Retinal pigment epithelial cell (primary cell): Measurements from ENCODE around the gene ASB16.
A peak's percentile ranks its signal among the peaks of the same experiment; 100 is the strongest.

ENCODE experiments used
- DNase-seq: peaks from one replicate; pipeline ENCODE4 v3.0.0-alpha.2; 2010; ENCODE audit warnings: low read depth
- H3K4me3 ChIP-seq: 2 replicates; pipeline ENCODE4 v1.5.1; 2011; ENCODE audit warnings: mild to moderate bottlenecking, low read length, control low read depth, moderate library complexity
- TF ChIP-seq, protein P1 (sequence below): conservative IDR thresholded peaks from 2 replicates; pipeline ENCODE4 v1.5.1; 2011; ENCODE audit warnings: low read depth, low read length, control low read depth, inconsistent platforms

ASB16 gene

DNA sequence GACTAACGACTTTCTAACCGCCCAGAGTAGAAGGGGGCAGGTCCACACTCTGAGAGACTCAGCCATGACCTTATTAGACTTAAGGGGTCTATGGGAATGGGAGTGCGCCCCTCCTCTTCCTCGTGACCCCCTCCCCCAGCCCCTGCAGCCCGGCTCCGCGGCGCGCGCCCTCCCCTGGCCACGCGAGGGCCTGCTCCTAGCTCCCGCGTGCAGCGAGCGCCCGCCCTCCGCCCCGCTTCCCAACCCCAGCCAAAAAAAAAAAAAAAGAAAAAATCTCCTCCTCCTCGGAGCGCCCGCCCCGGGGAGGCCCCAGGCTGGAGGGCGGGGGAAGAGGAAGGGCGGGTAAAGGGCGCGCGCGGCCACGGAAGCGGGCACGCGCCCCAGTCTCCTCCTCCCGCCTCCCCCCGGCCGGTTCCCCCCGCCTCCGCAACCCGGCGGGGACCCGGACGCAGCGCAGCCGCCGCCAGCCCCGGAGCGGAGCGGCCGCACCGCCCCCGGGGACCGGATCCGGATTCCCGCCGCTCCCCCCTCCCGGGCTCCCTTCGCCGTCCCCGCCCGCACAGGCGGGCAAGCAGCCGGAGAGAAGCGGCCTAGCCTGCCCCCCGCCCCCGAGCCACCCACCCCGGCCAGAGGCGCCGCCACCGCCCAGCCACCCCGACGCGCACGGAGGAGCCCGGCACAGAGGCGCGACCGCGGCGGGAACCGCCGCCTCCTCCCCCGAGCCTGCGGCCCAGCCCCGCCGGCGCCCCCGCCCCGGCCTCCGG is 48.0 kb downstream of the ASB16 start:
- H3K4me3 ChIP-seq, result peak overlapping the region; percentile 59
- DNase-seq, result peak; percentile 56
- TF ChIP-seq, protein P1, sequence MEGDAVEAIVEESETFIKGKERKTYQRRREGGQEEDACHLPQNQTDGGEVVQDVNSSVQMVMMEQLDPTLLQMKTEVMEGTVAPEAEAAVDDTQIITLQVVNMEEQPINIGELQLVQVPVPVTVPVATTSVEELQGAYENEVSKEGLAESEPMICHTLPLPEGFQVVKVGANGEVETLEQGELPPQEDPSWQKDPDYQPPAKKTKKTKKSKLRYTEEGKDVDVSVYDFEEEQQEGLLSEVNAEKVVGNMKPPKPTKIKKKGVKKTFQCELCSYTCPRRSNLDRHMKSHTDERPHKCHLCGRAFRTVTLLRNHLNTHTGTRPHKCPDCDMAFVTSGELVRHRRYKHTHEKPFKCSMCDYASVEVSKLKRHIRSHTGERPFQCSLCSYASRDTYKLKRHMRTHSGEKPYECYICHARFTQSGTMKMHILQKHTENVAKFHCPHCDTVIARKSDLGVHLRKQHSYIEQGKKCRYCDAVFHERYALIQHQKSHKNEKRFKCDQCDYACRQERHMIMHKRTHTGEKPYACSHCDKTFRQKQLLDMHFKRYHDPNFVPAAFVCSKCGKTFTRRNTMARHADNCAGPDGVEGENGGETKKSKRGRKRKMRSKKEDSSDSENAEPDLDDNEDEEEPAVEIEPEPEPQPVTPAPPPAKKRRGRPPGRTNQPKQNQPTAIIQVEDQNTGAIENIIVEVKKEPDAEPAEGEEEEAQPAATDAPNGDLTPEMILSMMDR, result peak; percentile 47

DNA sequence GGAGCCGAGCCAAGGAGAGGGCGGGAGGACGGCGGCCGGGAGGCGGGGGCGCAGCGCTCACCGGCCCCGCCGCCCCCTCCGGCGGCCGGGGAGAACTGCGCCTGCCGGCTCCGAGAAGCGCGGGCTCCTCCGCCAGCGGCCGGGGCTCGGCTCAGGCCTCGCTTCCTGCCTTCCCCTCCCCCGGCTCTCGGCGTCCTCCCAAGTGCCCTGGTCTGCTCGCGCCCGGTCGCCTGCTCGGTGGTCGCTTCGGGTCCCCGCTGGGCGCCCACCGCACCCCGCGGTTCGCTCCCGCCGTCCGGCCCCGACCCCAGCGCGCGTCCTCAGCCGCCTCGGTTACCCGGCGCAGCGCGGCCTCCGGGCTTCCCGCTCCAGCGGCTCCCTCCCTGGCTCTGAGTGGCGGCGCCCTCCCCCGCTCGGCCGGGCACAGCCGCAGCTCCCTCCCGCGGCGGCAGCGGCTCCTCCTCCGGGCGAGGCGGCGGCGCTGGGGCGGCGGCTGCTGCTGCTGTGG is 48.7 kb downstream of the ASB16 start:
- TF ChIP-seq, protein P1, result peak; percentile 27
- H3K4me3 ChIP-seq, result peak overlapping the region; percentile 44
- no peak for DNase-seq

DNA sequence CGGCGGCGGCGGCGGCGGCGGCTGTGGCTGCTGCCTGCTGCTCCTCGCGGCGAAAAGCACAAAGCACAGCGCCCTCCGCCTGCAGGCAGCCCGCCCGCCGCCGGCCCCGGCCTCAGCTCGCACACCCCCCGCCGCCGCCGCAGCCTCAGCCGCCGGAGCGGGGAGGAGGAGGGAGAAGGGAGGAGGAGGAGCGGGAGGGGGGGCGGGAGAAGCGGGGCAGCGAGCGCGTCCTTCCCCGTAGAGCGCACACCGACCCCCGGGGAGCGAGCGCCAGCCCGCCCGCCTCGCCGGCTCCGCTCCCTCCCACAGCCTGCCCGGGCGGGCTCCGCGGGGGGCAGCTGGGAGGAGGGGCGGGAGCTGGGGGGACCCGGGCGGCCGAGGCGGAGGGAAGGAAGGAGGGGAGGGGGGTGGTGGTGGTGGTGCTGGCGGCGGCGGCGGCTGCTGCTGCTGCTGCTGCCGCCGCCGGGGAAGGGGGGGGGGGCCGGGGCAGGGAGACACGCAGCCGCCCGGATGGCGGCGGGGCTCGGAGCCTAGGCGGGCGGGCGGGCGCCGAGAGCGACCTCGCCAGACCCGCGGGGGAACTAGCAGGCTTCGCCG is 49.2 kb downstream of the ASB16 start, which contains the start of gene UBTF:
Gene UBTF, minus strand, starts transcription at position 60 of the 597 bp plus-strand sequence. CDS start 1,446 bp downstream, outside the sequence.
- DNase-seq, result no peak
- TF ChIP-seq, protein P1, result peak; percentile 6
- peak within 1 kb of the TSS; percentile 83 for H3K4me3 ChIP-seq

DNA sequence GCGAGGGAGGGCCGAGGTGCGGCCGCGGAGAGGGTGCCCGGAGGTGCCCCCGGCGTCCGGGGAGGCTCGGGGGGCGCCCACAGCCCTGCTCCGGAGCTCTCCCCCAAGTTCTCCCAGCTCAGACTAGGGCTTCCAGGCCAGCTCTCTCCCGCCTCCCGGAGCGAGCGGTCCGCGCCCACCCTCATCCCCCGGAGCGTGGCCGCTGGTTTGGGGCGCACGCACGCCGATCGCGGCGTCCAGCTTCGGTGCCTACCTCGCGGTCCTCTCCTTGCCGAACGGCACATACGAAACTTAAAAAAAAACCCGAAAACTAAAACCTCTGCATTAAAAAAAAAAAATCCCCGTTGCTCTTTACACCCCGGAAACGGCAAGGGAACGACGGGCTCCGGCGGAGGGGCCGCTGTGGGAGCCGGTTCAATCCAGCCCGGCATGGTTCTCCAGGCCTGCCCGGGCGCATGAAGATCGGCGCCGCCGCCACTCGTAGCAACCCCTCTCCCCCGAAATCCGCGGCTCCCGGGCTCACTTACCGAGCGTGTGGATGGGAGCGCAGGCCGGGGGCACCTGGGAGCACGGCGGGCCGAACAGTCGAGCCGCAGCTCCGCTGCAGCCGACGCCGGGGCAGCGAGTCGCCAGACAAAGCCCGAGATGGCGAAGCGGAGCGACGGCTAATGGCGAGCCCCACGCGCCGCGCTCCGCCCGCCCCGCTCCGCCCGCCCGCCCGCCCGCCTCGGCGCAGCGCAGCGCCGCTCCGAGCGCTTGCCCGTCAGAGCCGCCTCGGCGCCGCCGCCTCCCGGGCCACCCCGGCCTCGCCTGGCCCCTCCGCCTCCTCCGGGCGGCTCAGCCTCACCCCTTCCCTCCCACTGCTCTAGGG is 49.9 kb downstream of the ASB16 start:
- no peak for DNase-seq
- peak overlapping the region; percentile 83 for H3K4me3 ChIP-seq
- TF ChIP-seq, protein P1, result no peak

DNA sequence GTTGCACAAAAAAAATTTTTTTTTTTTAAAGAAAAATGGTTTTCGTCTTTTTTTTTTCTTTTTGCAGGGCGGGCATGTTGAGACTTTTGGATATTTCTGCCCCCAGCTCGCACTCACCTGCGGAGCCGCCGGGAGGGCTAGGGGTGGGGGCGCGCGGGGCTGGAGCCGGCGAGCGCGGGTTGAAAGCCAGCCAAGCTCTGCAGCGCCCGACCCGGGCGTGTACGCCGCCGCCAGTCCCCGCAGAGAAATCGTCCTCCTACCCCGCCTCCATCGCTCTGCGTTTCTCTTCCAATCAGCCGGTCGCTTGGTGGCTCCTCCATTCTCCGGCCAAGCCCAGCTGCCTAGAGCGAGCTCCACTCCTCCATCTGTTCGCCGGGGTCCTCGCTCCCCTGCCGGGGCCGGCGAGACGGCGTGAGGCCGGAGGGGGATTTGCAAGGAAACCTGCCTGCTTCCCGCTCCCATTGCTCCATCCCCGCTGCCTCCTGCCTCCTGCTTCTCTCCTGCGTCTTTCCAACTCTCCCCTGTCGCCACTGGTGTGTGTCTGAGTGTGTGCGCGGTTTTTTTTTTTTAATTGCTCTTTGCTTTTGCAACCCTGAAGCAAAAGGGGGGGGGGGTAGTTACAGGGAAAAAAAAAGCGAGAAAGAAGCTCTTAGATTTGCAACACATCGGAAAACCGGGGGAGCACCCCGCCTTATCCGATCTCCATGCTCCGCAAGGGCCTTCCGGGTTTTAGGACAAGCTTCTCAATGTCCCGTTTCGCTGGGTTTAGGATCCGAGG is 50.8 kb downstream of the ASB16 start:
- DNase-seq, result peak; percentile 59

DNA sequence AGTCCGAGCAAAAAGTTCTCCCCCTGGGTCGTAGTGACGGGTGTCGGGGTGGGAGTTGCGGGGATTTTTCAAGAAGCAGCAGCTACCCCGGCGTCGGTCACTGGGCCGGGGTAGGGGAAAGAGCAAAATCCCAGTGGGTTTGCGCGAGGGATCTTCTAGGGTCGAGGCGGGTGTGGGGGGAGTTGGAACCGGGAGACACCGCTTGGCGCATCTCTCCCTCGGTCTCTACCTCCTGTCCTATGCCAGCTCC is 51.3 kb downstream of the ASB16 start:
- TF ChIP-seq, protein P1, result no peak
- no peak for DNase-seq
- H3K4me3 ChIP-seq, result peak overlapping the region; percentile 83

More for the DNA sequence above, 50.8 kb downstream of the ASB16 start:
- TF ChIP-seq, protein P1, result no peak
- peak overlapping the region; percentile 83 for H3K4me3 ChIP-seq
